ENCODE results near the gene CHST7.

- TF ChIP-seq, protein P1, sequence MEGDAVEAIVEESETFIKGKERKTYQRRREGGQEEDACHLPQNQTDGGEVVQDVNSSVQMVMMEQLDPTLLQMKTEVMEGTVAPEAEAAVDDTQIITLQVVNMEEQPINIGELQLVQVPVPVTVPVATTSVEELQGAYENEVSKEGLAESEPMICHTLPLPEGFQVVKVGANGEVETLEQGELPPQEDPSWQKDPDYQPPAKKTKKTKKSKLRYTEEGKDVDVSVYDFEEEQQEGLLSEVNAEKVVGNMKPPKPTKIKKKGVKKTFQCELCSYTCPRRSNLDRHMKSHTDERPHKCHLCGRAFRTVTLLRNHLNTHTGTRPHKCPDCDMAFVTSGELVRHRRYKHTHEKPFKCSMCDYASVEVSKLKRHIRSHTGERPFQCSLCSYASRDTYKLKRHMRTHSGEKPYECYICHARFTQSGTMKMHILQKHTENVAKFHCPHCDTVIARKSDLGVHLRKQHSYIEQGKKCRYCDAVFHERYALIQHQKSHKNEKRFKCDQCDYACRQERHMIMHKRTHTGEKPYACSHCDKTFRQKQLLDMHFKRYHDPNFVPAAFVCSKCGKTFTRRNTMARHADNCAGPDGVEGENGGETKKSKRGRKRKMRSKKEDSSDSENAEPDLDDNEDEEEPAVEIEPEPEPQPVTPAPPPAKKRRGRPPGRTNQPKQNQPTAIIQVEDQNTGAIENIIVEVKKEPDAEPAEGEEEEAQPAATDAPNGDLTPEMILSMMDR (IDR thresholded peaks at IDR 0.05; ENCODE audit: insufficient read depth, low read length), result no peak
- TF ChIP-seq, protein P2, sequence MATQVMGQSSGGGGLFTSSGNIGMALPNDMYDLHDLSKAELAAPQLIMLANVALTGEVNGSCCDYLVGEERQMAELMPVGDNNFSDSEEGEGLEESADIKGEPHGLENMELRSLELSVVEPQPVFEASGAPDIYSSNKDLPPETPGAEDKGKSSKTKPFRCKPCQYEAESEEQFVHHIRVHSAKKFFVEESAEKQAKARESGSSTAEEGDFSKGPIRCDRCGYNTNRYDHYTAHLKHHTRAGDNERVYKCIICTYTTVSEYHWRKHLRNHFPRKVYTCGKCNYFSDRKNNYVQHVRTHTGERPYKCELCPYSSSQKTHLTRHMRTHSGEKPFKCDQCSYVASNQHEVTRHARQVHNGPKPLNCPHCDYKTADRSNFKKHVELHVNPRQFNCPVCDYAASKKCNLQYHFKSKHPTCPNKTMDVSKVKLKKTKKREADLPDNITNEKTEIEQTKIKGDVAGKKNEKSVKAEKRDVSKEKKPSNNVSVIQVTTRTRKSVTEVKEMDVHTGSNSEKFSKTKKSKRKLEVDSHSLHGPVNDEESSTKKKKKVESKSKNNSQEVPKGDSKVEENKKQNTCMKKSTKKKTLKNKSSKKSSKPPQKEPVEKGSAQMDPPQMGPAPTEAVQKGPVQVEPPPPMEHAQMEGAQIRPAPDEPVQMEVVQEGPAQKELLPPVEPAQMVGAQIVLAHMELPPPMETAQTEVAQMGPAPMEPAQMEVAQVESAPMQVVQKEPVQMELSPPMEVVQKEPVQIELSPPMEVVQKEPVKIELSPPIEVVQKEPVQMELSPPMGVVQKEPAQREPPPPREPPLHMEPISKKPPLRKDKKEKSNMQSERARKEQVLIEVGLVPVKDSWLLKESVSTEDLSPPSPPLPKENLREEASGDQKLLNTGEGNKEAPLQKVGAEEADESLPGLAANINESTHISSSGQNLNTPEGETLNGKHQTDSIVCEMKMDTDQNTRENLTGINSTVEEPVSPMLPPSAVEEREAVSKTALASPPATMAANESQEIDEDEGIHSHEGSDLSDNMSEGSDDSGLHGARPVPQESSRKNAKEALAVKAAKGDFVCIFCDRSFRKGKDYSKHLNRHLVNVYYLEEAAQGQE (IDR thresholded peaks at IDR 0.05; ENCODE audit: insufficient replicate concordance, low read depth), result no peak
- TF ChIP-seq POLR2AphosphoS5 (IDR thresholded peaks at IDR 0.05; ENCODE audit: low read depth), result no peak
- no peak for TF ChIP-seq GABPA (IDR thresholded peaks at IDR 0.05; ENCODE audit: low read depth)
- TF ChIP-seq SPI1 (IDR thresholded peaks at IDR 0.05; ENCODE audit: borderline replicate concordance, low read depth), result no peak
Measured at GRCh38 chrX:46635186-46635585, 61.6 kb downstream of the CHST7 start.

Data from HL-60 (cell line).